22Rv1 (cell line): ENCODE results near the gene VPS13D.

Experiments
- H3K27ac ChIP-seq: fragments of 450-650 bp; 2 replicates; pipeline ENCODE4 v1.5.1; 2017
- CTCF ChIP-seq: fragments of 450-650 bp; IDR thresholded peaks from 2 replicates; pipeline ENCODE4 v1.5.1; 2017; ENCODE audit warnings: mild to moderate bottlenecking
- ZFX ChIP-seq: fragments of 450-650 bp; IDR thresholded peaks from 2 replicates; pipeline ENCODE4 v1.6.1; 2017; ENCODE audit warnings: antibody characterized with exemption, borderline replicate concordance

Gene VPS13D

GRCh38 chr1:12443151-12443550 is 213.3 kb downstream of the VPS13D start:
- H3K27ac ChIP-seq = no peak overlapping the region
- TF ChIP-seq CTCF (no peak), ZFX (no peak)

- H3K27ac ChIP-seq = no peak overlapping the region
- TF ChIP-seq CTCF (no peak), ZFX (no peak)
Observed at GRCh38 chr1:12444329-12444841, 214.6 kb downstream of the VPS13D start.

- H3K27ac ChIP-seq = no peak overlapping the region
- TF ChIP-seq ZFX = no peak
- TF ChIP-seq CTCF = no peak
Observed at GRCh38 chr1:12445257-12445656, 215.4 kb downstream of the VPS13D start.

- TF ChIP-seq ZFX (no peak), CTCF (no peak)
- H3K27ac ChIP-seq = no peak overlapping the region
Observed at GRCh38 chr1:12446593-12446992, 216.8 kb downstream of the VPS13D start.

- H3K27ac ChIP-seq = no peak overlapping the region
- TF ChIP-seq CTCF = no peak
- no peak for TF ChIP-seq ZFX
Observed at GRCh38 chr1:12447307-12447706, 217.5 kb downstream of the VPS13D start.

- no peak for TF ChIP-seq CTCF
- no peak for TF ChIP-seq ZFX
- H3K27ac ChIP-seq = no peak overlapping the region
Observed at GRCh38 chr1:12447849-12448312, 218.1 kb downstream of the VPS13D start.

GRCh38 chr1:12448746-12449177 is 218.9 kb downstream of the VPS13D start:
- TF ChIP-seq CTCF = no peak
- no peak for TF ChIP-seq ZFX
- H3K27ac ChIP-seq = no peak overlapping the region
